ENCODE measurements around the gene DPM3. TPM values are rescaled to one million over a fixed set of nuclear protein-coding genes. Genes with fewer than 3 reads are reported as not detected.
A peak's percentile ranks its signal among the peaks of the same experiment; 100 is the strongest.

DPM3 gene
- total and polyA plus RNA-seq, 9 of the 15 experiments (the other 6 are each of a cell fraction or from before 2014, with no cell fraction given) = 3.7 to 120 (median 36.4) TPM

DNA sequence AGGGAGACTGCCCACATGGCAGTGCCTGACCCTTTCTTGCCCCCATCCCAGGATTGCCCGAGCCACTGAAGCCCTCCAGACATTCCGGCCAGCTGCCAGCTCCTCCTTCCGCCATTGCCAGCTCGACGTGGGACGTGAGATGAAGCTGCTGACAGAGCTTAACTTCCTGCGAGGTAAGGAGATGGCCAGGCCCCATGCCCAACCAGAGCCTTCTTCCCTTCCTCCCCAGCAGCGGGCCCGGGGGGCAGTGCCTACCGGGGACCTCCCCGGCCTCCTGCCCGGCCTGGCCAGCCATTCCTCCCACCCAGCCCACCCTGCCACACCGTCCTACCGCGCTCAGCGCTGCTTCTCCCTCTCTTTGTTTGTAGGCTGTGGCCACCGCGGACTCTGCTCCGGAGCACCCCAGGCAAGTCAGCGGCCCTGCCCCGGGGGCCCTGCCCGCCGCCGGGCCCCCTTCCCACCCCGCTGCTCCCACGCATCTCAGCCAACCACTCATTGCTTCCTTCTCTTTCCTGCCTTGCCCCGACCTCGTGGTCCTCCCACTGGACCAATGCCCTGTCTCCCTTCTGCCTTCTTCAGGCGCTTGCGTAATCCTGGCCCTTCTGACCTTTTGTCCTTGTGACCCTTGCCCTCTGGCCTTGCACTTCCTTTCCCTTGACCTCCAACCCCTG is 38.2 kb upstream of the DPM3 start:
- Histone ChIP-seq H2AFZ (ENCODE audit: low read depth, low read length) (peak overlapping the region; percentile 20; the same call in 1 of the 2 replicates), H3K27me3 (ENCODE audit: control insufficient read depth in 2 of 2, insufficient read depth in 2 of 2, low read length in 2 of 2) (no peaks in the 10 kb centered on the region), H3K9ac (ENCODE audit: insufficient read depth in 1 of 2, low read depth in 2 of 2, low read length in 2 of 2) (peak overlapping the region in 1 of 2 experiments; percentile 77; a peak in 2 of 4 replicates), H3K79me2 (ENCODE audit: control insufficient read depth, insufficient read depth, low read length) (no peaks in the 10 kb centered on the region), H3K4me2 (ENCODE audit: insufficient read depth, low read length) (no peak overlapping the region), H3K27ac (ENCODE audit: extremely low read depth, low read depth, low read length) (no peak overlapping the region), H3K9me3 (replicated peaks; ENCODE audit: control insufficient read depth, insufficient read depth, low read depth, low read length) (no peaks in the 10 kb centered on the region), H3K4me3 (no peak overlapping the region), H3K36me3 (ENCODE audit: control insufficient read depth, insufficient read depth, low read length) (no peaks in the 10 kb centered on the region), H3K9me1 (ENCODE audit: control insufficient read depth, insufficient read depth, low read length) (no peaks in the 10 kb centered on the region), H4K20me1 (replicated peaks; ENCODE audit: control insufficient read depth, insufficient read depth, low read length) (no peaks in the 10 kb centered on the region), H3K4me1 (replicated peaks in 1 of 2; ENCODE audit: control insufficient read depth in 2 of 2, insufficient read depth in 2 of 2, low read length in 2 of 2) (peaks cover 12 to 61% of the 10 kb centered on the region in 2 experiments; a peak in 4 of 5 replicates)
- FAIRE-seq = no peak
- in situ Hi-C loops (cut with MboI) = no loop called here
- no TSS peak for BruUV-seq (replicated peaks)
- intact Hi-C loops (cut with micrococcal nuclease) = loop anchor here (1.0 kb wide), 1 partner anchor 14 kb away; no protein-coding TSS in a partner anchor
- ATAC-seq = no peak
- 52% methylated on average over 16 of the region's 30 CpGs for WGBS (ENCODE audit: insufficient coverage, low coverage, missing lambda C conversion rate)
- ChIA-PET POLR2A (interaction anchor here (1.1 kb wide), 1 partner anchor 11 kb away, joined by 4 read pairs; no protein-coding TSS in a partner anchor), CTCF (ENCODE audit: low intra/inter-chr PET ratio) (interaction anchor here (0.8 kb wide), 1 partner anchor 408 kb away, joined by 3 read pairs; no protein-coding TSS in a partner anchor)
- DNase-seq (ENCODE audit: extremely low read depth in 1 of 4, low spot score in 3 of 4) = peak in 3 of 4 experiments; percentile 41 to 50 (median 48)
- no peak for TF ChIP-seq GTF2F1 (IDR thresholded peaks at IDR 0.05; ENCODE audit: low read depth, low read length)
- TF ChIP-seq HNRNPL (IDR thresholded peaks at IDR 0.05; ENCODE audit: low read depth, low read length) = no peak
- TF ChIP-seq, protein P1, sequence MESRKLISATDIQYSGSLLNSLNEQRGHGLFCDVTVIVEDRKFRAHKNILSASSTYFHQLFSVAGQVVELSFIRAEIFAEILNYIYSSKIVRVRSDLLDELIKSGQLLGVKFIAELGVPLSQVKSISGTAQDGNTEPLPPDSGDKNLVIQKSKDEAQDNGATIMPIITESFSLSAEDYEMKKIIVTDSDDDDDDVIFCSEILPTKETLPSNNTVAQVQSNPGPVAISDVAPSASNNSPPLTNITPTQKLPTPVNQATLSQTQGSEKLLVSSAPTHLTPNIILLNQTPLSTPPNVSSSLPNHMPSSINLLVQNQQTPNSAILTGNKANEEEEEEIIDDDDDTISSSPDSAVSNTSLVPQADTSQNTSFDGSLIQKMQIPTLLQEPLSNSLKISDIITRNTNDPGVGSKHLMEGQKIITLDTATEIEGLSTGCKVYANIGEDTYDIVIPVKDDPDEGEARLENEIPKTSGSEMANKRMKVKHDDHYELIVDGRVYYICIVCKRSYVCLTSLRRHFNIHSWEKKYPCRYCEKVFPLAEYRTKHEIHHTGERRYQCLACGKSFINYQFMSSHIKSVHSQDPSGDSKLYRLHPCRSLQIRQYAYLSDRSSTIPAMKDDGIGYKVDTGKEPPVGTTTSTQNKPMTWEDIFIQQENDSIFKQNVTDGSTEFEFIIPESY (CRISPR knock-in tag; IDR thresholded peaks at IDR 0.05) = 0 out of 2 replicates have a peak, but pooled peaks have one; percentile 13
- TF ChIP-seq, protein P2, sequence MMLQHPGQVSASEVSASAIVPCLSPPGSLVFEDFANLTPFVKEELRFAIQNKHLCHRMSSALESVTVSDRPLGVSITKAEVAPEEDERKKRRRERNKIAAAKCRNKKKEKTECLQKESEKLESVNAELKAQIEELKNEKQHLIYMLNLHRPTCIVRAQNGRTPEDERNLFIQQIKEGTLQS (IDR thresholded peaks at IDR 0.05) = peak; percentile 35; the same call in 1 of the 2 replicates
- TF ChIP-seq, protein P2 (CRISPR knock-in tag; conservative IDR thresholded peaks at IDR 0.05) = no peak
- peak; percentile 97 for TF ChIP-seq NR2C1 (IDR thresholded peaks at IDR 0.05)
- peak; percentile 98 for TF ChIP-seq NR2C1 (tag; IDR thresholded peaks at IDR 0.05)
- peak; percentile 29; the same call in 1 of the 2 replicates for TF ChIP-seq ZBTB7A (IDR thresholded peaks at IDR 0.05; ENCODE audit: borderline replicate concordance, control insufficient read depth, low read depth, low read length)
- peak; percentile 84 for TF ChIP-seq CEBPG (CRISPR knock-in tag; IDR thresholded peaks at IDR 0.05)
- peak; percentile 28 to 80; a peak in 2 of 4 replicates for TF ChIP-seq CEBPG (tag; conservative IDR thresholded peaks at IDR 0.05 in 1 of 2, IDR thresholded peaks at IDR 0.05 in 1 of 2)
- TF ChIP-seq ZNF76 (CRISPR knock-in tag; IDR thresholded peaks at IDR 0.05; ENCODE audit: borderline replicate concordance) = no peak
- no peak for TF ChIP-seq ZSCAN29 (IDR thresholded peaks at IDR 0.05)
- peak; percentile 89 for TF ChIP-seq NR2C2 (CRISPR knock-in tag; IDR thresholded peaks at IDR 0.05)
- peak; percentile 93 for TF ChIP-seq NR2C2 (tag; IDR thresholded peaks at IDR 0.05)
- TF ChIP-seq NFRKB (IDR thresholded peaks at IDR 0.05; ENCODE audit: low read depth) = no peak
- peak; percentile 96 for TF ChIP-seq ESRRA (IDR thresholded peaks at IDR 0.05; ENCODE audit: borderline replicate concordance, low read depth)
- peak; percentile 38 for TF ChIP-seq GABPA (tag; conservative IDR thresholded peaks at IDR 0.05; ENCODE audit: low read depth)
- TF ChIP-seq, protein P3, sequence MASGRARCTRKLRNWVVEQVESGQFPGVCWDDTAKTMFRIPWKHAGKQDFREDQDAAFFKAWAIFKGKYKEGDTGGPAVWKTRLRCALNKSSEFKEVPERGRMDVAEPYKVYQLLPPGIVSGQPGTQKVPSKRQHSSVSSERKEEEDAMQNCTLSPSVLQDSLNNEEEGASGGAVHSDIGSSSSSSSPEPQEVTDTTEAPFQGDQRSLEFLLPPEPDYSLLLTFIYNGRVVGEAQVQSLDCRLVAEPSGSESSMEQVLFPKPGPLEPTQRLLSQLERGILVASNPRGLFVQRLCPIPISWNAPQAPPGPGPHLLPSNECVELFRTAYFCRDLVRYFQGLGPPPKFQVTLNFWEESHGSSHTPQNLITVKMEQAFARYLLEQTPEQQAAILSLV (tag; IDR thresholded peaks at IDR 0.05) = 0 out of 2 replicates have a peak, but pooled peaks have one; percentile 38
- no peak for TF ChIP-seq ZNF311 (CRISPR knock-in tag; IDR thresholded peaks at IDR 0.05)
- TF ChIP-seq CEBPB (tag; IDR thresholded peaks at IDR 0.05) = peak; percentile 96

Measured in K562 (cell line).